Rectal smooth muscle tissue (tissue), 1 donor: Measurements from ENCODE around the gene APOBEC3F.
"Not testable (repeated sequence)": the region's sequence is repeated elsewhere in the genome, so short reads cannot be mapped to it uniquely, and the experiment has no call there.

ENCODE experiments used
- H3K27ac ChIP-seq: one replicate; pipeline ENCODE4 v1.7.0; 2013; ENCODE audit warnings: low read depth, low read length, inconsistent platforms
- H3K27me3 ChIP-seq: one replicate; pipeline ENCODE4 v1.7.0; 2013; ENCODE audit warnings: low read length; ENCODE audit not compliant: control insufficient read depth, insufficient read depth
- H3K36me3 ChIP-seq: one replicate; pipeline ENCODE4 v1.7.0; 2013; ENCODE audit warnings: low read length; ENCODE audit not compliant: control insufficient read depth, insufficient read depth
- H3K4me1 ChIP-seq: one replicate; pipeline ENCODE4 v1.7.0; 2013; ENCODE audit warnings: low read length; ENCODE audit not compliant: control insufficient read depth, insufficient read depth
- H3K4me3 ChIP-seq: one replicate; pipeline ENCODE4 v1.7.0; 2013; ENCODE audit warnings: low read length
- H3K9ac ChIP-seq: one replicate; pipeline ENCODE4 v1.7.0; 2013; ENCODE audit warnings: low read length

Gene APOBEC3F

GRCh38 chr22:39031434-39032295 lies 9.0 kb upstream of the APOBEC3F start:
- H3K27me3 ChIP-seq, H3K4me1 ChIP-seq, H3K36me3 ChIP-seq, H3K27ac ChIP-seq, H3K9ac ChIP-seq, H3K4me3 ChIP-seq: not testable (repeated sequence)

DNA sequence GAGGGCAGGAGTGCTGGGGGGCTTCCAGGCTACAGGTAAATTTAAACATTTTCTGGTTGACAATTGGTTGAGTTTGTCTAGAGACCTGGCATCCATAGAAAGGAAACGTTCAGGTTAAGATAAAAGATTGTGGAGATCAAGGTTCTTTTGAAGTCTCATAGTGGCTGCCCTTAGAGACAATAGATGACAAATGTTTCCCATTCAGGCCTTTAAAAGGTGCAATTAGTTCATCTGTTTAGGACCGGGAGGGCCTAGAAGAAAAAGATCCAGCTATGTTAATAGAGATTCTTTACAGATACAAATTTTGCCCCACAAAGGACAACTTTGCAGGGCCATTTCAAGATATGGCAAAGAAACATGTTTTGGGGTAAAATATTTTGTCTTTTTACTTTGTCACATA lies 3.6 kb upstream of the APOBEC3F start:
- not testable (repeated sequence) for H3K27ac ChIP-seq, H3K4me1 ChIP-seq, H3K36me3 ChIP-seq, H3K27me3 ChIP-seq, H3K4me3 ChIP-seq, H3K9ac ChIP-seq

GRCh38 chr22:39039306-39040126 lies 1.1 kb upstream of the APOBEC3F start:
- Histone ChIP-seq H3K4me3 (no peak overlapping the region), H3K27ac (no peak overlapping the region), H3K9ac (no peak overlapping the region), H3K4me1 (no peaks in the 10 kb centered on the region), H3K36me3 (no peaks in the 10 kb centered on the region), H3K27me3 (no peaks in the 10 kb centered on the region)

DNA sequence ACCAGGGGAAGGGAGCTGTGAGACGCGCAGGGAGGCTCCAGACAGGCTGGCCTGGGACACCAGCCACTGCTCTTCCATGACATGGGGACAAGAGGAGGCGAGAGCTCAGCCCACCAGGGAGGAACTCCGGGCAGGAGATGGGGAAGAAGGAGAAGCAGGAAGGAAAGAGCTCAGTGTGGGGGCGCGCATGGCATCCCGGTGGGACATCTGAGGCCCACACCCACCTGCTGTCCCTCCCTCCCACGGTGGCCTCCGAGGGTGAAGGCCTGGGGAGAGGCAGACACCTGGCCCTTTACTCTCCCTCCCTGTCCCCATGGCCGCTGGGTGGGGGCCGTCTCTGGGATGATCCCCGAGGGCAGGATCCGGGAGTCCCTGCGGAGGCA lies 518 bp upstream of the APOBEC3F start:
- H3K9ac ChIP-seq, H3K27me3 ChIP-seq, H3K4me1 ChIP-seq, H3K36me3 ChIP-seq: not testable (repeated sequence)
- Histone ChIP-seq H3K27ac (peak overlapping the region; percentile 83), H3K4me3 (peak overlapping the region; percentile 41)

DNA sequence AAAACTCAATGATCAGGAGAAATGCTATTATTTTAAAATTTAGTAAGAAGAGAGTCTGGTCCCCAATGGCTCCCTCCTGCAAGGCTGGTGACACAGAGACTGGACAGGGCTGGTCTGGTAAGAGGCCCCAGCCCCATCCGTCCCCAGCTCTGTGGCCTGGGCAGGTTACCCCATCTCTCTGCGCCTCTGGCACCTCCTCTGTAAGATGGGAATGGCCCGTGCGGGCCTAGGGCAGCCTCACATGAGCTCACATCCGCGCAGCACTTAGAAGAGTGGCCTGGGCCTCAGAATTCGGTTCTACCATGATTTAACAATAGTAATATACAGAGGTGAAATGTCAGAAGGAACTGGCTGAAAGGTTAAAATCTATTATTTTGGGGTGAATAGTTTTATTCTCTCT lies 1.2 kb downstream of the APOBEC3F start:
- Histone ChIP-seq H3K27ac (no peak overlapping the region), H3K9ac (no peak overlapping the region), H3K27me3 (no peaks in the 10 kb centered on the region), H3K36me3 (peaks cover 2% of the 10 kb centered on the region), H3K4me3 (no peak overlapping the region), H3K4me1 (no peaks in the 10 kb centered on the region)

- H3K36me3 ChIP-seq, H3K9ac ChIP-seq, H3K27me3 ChIP-seq, H3K27ac ChIP-seq, H3K4me3 ChIP-seq, H3K4me1 ChIP-seq: not testable (repeated sequence)
Measured at GRCh38 chr22:39043063-39043462, 2.4 kb downstream of the APOBEC3F start.

DNA sequence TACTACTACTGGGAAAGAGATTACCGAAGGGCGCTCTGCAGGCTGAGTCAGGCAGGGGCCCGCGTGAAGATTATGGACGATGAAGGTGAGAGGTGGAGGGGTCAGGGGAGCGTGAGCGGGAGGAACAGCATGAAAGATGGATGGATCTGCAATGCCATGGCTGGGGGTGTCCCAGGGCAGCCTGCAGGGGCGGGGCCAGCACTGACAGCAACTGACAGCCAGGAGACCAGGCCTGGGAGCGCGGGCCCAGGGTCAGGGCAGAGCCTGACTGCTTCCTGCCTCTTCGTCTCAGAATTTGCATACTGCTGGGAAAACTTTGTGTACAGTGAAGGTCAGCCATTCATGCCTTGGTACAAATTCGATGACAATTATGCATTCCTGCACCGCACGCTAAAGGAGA lies 4.5 kb downstream of the APOBEC3F start:
- H3K4me1 ChIP-seq, H3K36me3 ChIP-seq, H3K9ac ChIP-seq, H3K27ac ChIP-seq, H3K27me3 ChIP-seq, H3K4me3 ChIP-seq: not testable (repeated sequence)

DNA sequence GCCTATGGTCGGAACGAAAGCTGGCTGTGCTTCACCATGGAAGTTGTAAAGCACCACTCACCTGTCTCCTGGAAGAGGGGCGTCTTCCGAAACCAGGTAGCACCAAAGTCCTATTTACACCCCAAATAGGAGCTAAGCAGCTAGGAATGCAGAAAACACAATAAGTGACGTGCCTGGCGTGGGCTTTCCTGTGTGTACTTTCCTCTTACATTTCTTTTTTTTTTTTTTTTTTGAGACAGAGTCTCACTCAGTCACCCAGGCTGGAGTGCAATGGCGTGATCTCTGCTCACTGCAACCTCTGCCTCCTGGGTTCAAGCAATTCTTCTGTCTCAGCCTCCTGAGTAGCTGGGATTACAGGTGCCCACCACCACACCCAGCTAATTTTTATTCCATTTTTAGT lies 8.8 kb downstream of the APOBEC3F start:
- not testable (repeated sequence) for H3K4me3 ChIP-seq, H3K27me3 ChIP-seq, H3K36me3 ChIP-seq, H3K27ac ChIP-seq, H3K4me1 ChIP-seq, H3K9ac ChIP-seq

- not testable (repeated sequence) for H3K4me1 ChIP-seq, H3K36me3 ChIP-seq, H3K9ac ChIP-seq, H3K27ac ChIP-seq, H3K4me3 ChIP-seq, H3K27me3 ChIP-seq
Measured at GRCh38 chr22:39051844-39052495, 11.3 kb downstream of the APOBEC3F start.

DNA sequence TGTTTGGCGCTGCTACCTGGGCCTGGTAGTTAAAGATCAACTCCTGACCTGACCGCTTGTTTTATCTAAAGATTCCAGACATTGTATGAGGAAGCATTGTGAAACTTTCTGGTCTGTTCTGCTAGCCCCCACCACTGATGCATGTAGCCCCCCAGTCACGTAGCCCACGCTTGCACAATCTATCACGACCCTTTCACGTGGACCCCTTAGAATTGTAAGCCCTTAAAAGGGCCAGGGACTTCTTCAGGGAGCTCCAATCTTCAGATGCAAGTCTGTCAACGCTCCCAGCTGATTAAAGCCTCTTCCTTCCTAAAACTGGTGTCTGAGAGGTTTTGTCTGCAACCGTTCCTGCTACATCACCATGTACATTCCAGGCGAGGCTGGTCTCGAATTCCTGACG lies 15.0 kb downstream of the APOBEC3F start:
- no peaks in the 10 kb centered on the region for H3K36me3 ChIP-seq
- no peaks in the 10 kb centered on the region for H3K4me1 ChIP-seq
- no peaks in the 10 kb centered on the region for H3K27me3 ChIP-seq
- H3K9ac ChIP-seq: no peak overlapping the region
- no peak overlapping the region for H3K27ac ChIP-seq
- H3K4me3 ChIP-seq: no peak overlapping the region

DNA sequence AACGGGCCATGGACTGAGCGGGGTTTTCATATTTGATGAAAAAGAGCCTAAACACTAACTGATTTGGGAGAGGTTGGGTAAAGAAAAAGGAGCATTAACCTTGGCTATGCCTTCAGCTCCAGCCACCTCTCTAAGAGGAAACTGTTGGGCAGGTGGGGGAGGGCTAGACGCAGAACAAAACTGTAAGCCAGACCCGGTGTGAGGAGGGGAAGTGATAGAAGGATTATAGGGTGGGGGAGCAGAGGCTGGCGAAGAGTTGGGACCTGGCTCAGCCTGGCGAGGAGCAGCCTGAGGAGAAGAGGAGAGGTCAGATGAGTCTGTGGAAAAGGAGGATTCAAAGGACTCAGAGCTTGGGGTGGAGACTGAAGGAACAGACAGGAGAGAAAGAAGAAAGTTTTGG lies 20.6 kb downstream of the APOBEC3F start:
- H3K27me3 ChIP-seq, H3K4me1 ChIP-seq, H3K4me3 ChIP-seq, H3K36me3 ChIP-seq, H3K9ac ChIP-seq, H3K27ac ChIP-seq: not testable (repeated sequence)

DNA sequence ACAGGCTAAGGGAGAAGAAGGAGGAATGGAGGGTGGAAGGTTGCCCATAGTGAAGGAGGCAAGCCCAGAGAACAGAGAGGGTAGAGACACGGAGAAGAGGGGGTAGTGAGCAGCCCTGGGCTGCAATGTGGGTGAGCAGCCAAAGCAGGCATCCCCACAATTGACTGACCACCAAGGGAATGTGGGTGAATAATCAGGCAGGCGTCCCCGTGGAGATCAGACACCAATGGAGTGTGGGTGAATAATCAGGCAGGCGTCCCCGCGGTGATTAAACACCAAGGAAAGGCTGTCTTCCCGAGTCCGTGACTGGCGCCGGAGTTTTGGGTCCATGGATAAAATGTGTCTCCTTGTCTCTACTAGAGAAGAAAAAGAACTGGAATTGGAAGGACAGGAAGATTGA lies 21.3 kb downstream of the APOBEC3F start:
- not testable (repeated sequence) for H3K27me3 ChIP-seq, H3K4me3 ChIP-seq, H3K9ac ChIP-seq, H3K36me3 ChIP-seq, H3K4me1 ChIP-seq, H3K27ac ChIP-seq
